IMR-90 (cell line): Measurements from ENCODE around the gene MYT1.

ENCODE experiments used
- BHLHE40 ChIP-seq: fragments of 150-350 bp; IDR thresholded peaks from 2 replicates; pipeline ENCODE4 v1.6.1; 2016; ENCODE audit warnings: mild to moderate bottlenecking, low read depth, low read length
- CEBPB ChIP-seq: IDR thresholded peaks from 2 replicates; pipeline ENCODE4 v1.6.1; 2012; ENCODE audit warnings: low read depth, low read length, improper control_type of control experiment
- FOS ChIP-seq: fragments of 150-350 bp; IDR thresholded peaks from 2 replicates; pipeline ENCODE4 v1.6.1; 2016; ENCODE audit warnings: low read depth, low read length
- MAFK ChIP-seq: IDR thresholded peaks from 2 replicates; pipeline ENCODE4 v1.6.1; 2012; ENCODE audit warnings: low read depth, low read length, improper control_type of control experiment
- MAZ ChIP-seq: IDR thresholded peaks from 2 replicates; pipeline ENCODE4 v1.6.1; 2012; ENCODE audit warnings: low read depth, mild to moderate bottlenecking, low read length, improper control_type of control experiment, moderate library complexity, borderline replicate concordance
- MXI1 ChIP-seq: IDR thresholded peaks from 2 replicates; pipeline ENCODE4 v1.6.1; 2012; ENCODE audit warnings: low read depth, mild to moderate bottlenecking, low read length, moderate library complexity, borderline replicate concordance
- POLR2A ChIP-seq: IDR thresholded peaks from 2 replicates; pipeline ENCODE4 v1.6.1; 2012; ENCODE audit warnings: mild to moderate bottlenecking, low read depth, low read length
- RAD21 ChIP-seq: IDR thresholded peaks from 2 replicates; pipeline ENCODE4 v1.6.1; 2012; ENCODE audit warnings: low read length, improper control_type of control experiment
- RFX5 ChIP-seq: IDR thresholded peaks from 2 replicates; pipeline ENCODE4 v1.8.0; 2012; ENCODE audit warnings: low read depth, mild to moderate bottlenecking, low read length, moderate library complexity
- TF ChIP-seq, protein P1 (sequence below): conservative IDR thresholded peaks from 2 replicates; pipeline ENCODE4 v1.5.1; 2012; ENCODE audit warnings: mild to moderate bottlenecking, low read depth, low read length, improper control_type of control experiment

DNA sequence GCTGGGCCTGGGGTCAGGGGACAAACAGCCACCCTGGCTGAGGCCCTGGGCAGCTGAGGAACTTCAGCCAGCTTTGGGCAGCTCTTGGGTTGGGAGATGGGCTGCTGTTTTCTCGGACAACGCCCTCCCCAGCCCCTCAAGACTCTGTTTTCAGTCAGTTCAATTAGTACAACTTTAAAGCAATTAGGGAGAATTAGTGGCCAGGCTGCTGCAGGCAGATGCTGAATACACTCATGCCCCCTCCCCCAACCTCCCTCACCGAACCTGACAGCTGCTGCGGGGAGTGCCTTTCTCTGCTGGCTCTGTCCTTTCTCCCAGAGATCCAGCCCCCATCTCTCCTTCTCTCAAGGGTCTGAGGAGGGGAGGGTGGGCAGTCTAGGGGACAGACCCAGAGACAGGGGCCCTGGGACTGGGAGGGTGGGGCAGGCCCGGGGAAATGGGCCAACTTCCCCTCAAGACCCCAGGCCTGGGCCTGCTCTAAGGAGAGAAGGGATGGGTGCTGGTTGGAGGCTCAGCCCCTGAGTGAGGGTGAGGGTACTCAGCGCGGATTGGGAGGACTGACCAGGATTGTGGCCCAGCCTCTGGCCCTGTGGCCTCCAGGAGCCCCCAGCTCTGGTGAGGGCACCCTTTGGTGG is 17.8 kb upstream of the MYT1 start:
- TF ChIP-seq, protein P1, sequence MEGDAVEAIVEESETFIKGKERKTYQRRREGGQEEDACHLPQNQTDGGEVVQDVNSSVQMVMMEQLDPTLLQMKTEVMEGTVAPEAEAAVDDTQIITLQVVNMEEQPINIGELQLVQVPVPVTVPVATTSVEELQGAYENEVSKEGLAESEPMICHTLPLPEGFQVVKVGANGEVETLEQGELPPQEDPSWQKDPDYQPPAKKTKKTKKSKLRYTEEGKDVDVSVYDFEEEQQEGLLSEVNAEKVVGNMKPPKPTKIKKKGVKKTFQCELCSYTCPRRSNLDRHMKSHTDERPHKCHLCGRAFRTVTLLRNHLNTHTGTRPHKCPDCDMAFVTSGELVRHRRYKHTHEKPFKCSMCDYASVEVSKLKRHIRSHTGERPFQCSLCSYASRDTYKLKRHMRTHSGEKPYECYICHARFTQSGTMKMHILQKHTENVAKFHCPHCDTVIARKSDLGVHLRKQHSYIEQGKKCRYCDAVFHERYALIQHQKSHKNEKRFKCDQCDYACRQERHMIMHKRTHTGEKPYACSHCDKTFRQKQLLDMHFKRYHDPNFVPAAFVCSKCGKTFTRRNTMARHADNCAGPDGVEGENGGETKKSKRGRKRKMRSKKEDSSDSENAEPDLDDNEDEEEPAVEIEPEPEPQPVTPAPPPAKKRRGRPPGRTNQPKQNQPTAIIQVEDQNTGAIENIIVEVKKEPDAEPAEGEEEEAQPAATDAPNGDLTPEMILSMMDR: no peak
- TF ChIP-seq RFX5 (no peak), POLR2A (no peak), MAFK (no peak), FOS (no peak), MAZ (no peak), CEBPB (no peak), RAD21 (no peak), BHLHE40 (no peak), MXI1 (no peak)
